Fibroblast of upper back skin (primary cell): ENCODE data around the gene OBSCN.

Source experiments
- DNase-seq: peaks from one replicate; pipeline ENCODE4 v3.0.0-alpha.2; 2013

The OBSCN gene

DNA sequence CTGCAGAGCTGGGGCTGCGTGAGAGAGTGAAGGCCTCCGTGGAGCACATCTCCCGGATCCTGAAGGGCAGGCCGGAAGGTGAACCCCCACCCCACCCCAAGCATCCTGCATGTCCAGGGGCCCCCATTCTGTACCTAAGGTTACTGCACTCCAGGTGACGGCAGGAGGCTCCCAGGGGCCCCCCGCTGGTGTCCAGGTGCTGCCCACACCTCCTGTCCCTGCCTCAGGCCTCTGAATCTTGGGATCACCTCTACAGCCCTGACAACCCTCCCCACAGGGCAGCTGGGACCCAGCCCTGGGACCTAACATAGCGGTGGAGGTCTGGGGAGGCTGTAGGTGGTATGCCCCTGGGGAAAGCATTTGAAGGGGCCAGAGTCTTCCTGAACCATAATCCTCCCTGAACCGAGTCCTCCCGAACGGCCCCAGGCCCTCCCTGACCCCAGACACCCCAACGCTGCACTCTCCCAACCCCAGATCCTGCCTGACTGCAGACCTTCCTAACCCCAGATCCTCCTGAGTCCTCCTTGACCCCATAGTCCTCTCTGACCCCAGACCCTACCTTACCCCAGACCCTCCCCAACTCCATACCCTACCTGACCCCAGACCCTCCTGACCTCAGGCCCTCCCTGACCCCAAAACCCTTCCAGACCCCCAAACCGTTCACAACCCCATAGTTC lies 165.3 kb downstream of the OBSCN start:
- DNase-seq, result no peak

DNA sequence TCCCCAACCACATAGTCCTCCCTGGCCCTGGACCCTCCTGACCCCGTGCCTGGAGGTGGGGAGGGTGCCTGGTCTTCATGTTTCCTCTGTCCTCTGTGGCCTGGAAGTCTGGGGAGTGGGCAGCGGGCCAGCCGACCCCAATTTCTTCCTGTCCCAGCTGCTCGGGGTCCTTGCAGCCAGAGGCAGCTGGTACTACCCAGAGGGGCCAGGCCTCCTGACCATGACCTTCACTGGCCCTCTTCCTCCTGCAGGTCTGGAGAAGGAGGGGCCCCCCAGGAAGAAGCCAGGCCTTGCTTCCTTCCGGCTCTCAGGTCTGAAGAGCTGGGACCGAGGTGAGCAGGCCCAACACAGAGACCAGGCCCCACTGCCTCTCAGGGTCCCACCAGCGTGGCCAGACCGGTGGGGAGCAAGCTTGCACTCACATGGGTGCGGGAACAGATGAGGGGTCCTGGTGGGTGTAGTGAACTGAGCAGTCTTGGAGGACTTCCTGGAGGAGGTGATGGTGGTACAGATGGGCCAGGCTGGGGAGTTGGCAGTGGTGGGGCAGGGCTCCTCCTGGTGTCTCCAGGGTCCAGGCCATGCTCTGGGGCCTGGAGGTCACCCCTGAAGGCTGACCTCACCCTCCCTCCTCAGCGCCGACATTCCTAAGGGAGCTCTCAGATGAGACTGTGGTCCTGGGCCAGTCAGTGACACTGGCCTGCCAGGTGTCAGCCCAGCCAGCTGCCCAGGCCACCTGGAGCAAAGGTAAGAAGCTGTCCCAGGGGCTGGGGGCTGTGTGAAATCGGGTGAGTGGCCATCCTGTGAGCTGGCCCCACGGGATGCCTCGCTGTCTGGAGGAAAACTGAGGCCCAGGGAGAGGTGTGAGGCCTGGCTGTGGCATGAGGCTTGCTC lies 166.1 kb downstream of the OBSCN start:
- no peak for DNase-seq

DNA sequence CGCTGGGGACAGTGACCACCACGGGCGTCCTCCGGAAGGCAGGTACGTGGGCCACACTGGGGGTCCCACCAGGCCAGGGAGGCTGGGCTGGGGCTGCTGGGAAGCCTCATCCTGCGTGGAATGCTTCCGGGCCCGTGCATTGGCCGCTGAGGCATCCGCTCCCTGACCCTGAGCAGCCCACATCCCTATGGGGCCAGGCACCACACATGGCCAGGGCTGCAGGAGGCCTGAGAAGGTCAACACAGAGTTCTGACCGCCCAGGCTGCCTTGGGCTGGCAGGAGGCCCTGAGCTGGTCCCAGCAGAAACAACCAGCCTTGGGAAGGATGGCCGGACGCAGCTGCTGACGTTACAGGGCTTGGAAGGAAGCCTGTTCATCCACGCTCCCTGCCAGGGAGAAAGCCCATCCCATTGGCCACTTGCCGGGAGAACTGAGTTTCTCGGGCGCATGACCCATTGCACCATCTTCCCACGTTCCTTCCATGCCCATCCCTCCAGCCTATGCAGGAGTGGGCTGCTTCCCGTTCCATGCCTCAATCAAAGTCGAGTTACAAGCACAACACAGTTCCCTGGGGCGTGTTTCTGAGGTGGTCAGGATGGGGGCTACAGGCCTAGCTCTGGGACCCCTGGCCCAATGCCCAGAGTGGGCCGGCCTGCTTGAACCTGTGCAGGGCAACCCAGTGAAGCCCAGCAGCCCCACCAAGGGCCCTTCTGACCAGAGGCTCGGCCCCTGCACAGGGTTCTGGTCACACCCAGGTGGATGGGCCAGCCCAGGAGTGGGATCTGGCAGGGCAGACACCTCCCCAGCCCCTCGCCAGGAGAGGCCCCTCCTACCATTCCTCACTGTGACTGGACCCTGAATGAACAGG lies 167.1 kb downstream of the OBSCN start:
- peak; percentile 61 for DNase-seq

DNA sequence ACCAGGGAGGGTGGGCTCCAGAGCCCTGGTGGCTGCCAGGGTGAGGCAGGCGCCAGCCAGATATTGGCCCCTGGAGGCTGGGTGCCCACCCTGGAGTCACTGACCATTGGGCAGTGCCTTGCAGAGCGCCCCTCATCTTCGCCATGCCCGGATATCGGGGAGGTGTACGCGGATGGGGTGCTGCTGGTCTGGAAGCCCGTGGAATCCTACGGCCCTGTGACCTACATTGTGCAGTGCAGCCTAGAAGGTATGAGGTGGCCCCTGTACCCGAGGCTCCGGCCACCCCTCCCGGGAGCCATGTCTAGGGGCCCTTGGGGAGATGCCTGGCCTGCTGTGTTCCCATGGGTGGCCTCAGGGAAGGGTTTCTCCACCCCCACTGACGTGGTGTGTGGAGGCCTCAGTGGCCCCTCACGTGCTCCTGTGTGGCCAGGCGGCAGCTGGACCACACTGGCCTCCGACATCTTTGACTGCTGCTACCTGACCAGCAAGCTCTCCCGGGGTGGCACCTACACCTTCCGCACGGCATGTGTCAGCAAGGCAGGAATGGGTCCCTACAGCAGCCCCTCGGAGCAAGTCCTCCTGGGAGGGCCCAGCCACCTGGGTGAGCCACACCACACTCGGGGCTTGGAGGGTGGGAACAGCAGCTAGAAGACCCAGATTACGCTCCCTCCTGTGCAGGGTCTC lies 167.9 kb downstream of the OBSCN start:
- DNase-seq, result no peak

DNA sequence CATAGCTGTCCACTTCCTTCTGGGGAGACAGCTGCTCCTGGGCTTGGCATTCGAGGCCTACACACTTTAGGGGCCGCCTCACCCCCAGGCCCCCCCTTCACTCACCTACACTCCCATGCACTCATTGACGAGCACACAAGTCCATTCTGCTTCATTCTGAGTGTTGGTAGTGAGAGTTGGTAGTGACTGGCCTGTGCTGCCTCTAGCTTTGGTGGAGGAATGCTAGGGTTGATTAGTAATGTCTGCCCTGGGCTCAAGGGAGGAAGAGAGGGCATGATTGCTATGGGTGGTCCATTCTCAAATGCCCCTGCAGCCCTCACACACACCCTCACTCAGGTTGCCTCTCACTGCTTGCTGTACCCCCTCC lies 168.4 kb downstream of the OBSCN start:
- no peak for DNase-seq

DNA sequence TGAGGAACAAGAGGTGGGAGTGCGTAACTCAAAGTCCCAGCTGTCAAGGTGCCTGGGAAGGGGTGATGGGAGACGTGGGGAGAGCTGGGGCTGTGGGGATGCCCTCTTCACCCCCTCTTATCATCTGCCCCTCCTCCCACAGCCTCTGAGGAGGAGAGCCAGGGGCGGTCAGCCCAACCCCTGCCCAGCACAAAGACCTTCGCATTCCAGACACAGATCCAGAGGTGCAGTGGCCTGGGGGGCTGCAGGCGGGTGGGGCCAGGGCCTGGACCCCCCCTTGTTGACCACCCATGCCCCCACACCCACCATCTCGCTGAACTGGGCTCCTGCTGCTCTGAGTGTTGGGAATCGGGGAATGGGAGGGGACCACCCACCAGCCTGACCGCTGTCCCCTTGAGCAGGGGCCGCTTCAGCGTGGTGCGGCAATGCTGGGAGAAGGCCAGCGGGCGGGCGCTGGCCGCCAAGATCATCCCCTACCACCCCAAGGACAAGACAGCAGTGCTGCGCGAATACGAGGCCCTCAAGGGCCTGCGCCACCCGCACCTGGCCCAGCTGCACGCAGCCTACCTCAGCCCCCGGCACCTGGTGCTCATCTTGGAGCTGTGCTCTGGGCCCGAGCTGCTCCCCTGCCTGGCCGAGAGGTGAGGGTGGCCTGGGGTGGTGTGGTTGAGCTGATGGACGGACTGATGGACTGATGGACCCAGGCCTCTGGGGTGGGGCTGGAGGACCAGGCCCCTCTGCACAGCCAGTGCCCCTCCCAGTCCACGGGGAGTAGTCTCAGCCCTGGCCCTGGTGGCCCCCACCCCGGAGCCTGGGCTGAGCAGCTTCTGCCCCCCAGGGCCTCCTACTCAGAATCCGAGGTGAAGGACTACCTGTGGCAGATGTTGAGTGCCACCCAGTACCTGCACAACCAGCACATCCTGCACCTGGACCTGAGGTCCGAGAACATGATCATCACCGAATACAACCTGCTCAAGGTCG lies 169.1 kb downstream of the OBSCN start:
- no peak for DNase-seq

DNA sequence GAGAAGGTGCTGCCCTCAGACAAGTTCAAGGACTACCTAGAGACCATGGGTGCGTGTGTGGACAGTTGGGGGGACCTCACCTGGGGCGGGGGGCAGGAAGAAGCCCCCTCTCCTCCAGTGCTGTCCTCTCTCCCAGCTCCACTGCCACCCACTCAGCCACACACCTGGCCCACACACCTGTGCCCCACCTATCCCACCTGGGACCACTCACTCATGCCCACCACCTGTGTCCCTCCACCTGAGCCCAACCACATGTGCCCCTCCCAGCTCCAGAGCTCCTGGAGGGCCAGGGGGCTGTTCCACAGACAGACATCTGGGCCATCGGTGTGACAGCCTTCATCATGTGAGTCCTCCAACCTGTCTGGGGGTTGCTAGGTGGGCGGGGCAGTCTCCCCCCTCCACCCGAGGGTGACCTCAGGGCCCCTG lies 169.8 kb downstream of the OBSCN start:
- DNase-seq, result no peak

DNA sequence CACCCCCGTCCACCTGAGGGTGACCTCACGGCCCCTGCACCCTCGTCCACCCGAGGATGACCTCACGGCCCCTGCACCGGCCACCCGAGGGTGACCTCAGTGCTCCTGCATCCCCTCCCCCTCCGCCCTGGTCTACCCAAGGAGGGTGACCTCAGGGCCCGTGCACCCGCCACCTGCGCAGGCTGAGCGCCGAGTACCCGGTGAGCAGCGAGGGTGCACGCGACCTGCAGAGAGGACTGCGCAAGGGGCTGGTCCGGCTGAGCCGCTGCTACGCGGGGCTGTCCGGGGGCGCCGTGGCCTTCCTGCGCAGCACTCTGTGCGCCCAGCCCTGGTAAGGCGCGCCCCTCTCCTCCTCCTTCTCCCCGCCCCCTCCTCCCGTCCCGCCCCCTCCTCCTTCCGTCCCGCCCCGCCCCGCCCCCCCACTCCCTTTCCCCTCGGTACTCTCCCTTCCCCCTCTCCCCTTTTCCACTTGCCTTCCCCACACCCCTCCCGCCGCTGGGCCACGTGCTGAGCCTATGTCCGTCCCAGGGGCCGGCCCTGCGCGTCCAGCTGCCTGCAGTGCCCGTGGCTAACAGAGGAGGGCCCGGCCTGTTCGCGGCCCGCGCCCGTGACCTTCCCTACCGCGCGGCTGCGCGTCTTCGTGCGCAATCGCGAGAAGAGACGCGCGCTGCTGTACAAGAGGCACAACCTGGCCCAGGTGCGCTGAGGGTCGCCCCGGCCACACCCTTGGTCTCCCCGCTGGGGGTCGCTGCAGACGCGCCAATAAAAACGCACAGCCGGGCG lies 170.4 kb downstream of the OBSCN start:
- peak; percentile 68 for DNase-seq

DNA sequence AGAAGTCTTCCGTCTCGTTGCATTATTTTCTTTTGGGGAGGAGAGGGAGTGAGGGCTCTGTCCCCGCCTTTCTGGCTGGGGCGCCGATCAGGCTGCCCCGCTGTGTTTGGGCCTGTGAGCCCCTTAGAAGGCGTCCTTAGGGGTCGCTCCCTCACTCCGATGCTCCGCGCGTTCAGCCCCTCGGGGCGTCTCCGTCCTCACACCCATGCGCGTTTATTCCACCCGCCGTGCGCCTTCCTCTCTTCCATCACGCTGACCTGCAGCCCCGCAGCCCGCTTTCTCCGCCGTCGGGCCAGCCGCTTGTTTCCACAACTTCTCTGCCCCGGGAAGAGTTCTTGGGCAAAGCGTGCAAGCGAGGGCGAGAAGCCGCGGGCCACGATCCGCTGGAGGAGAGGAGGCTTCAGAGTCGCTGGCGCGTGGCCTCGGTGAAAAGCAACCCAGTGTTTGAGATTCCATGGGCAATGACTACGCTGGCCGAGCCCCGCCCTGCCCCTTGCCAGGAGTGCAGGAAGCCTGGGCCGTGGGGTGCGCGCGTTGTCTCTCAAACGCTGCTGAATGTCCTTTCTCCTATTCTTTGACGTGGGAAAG lies 171.1 kb downstream of the OBSCN start:
- no peak for DNase-seq

DNA sequence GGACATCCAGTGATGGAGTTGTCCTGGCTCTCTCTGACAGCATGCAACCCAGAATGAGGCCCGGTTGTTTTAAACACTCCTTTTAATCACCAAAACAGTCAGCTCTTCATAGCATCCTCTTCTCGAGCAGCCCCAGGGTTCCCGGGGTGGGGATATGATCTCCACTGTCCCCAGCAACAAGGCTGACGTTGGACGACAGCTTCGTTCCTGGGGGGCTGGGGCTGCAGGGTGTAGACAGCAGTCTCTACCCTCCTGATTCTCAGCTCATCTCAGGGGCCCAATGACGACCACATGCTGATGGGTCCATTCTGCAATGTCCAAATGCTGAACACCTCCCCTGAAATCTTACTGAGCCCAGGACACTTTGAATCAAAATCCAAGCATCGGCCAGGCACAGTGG lies 171.8 kb downstream of the OBSCN start:
- DNase-seq, result no peak

DNA sequence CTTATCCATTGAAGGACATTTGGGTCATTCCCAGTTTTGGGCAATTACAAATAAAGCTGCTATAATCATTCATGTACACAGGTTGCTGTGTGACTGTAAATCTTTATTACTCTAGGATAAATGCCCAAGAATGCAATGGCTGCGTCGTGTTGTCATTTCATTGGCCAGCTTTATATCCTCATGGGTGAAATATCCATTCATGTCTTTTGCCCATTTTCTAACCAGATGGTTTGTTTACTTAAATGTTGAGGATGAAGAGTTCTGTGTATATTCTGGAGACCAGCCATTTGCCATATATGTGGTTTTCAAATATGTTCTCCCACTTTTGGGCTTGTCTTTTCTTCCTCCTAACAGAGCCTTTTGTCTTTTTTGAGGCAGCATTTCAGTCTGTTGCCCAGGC lies 173.5 kb downstream of the OBSCN start:
- DNase-seq, result no peak

DNA sequence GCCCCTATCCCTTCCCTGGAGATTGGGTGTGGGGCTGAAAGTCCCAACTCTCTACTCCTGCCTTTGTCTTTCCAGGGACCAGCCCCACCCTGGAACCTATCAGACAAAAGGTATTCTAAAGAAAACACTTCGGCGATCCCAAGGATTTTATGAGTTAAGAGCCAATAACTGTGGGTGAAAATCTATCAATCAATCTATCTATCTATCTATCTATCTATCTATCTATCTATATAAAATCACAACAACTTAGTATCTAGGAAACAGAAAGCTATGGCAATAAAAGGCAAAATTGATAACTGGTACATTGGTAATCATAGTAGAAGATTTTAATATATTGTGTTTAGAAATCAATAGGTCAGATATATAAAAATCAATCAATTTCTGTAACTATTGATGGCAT lies 175.9 kb downstream of the OBSCN start:
- DNase-seq, result no peak

DNA sequence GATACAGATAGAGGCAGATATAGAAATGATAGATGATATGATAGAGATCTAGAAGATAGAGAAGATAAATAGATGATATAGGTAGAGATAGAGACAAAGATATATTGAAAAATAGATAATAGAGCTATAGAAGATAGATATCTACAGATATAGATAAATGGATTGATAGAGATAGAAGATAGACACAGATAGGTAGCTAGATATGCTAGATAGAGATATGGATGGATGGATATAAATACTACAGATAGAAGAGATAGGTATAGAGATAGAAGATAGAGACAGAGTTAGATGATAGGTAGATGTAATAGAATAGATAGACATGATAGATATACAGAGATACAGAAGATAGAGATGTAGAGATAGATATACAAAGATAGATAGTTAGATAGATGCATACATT lies 177.4 kb downstream of the OBSCN start:
- DNase-seq, result no peak

DNA sequence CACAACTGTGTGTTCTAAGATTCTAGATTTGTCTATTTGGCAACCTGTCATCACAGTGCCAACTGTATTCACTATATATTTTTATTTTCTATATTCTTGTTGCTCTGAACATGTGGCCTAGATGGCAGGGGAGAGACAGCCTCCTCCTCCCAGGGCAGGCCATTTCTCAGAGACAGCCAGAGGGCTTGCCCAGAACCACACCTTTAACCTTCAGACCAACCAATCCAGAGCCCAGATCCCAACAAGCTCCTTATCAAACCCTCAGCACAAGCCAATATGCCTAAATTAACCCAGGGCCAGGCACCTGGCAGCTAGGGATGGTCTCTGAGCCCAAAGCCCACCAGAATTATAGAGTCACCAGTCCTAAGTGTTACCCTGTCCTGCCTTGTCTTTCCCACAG lies 179.5 kb downstream of the OBSCN start:
- no peak for DNase-seq

DNA sequence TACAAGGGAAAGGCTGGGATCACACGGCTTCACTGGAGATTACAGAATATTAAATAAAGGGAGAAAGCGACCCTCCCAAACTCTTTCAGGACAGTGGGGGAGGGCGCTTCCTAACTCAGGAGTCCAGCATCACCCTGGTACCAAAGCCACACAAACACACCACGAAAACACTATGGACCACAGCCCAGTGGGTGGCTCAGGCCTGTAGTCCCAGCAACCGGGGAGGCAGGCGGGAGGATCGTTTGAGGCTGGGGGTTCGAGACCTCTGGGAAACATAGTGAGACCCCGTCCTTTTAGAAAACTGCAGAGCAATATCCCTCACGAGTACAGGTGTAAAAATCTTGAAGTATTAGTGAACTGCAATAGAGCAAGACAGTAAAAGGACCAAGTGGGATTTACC lies 182.8 kb downstream of the OBSCN start:
- no peak for DNase-seq

DNA sequence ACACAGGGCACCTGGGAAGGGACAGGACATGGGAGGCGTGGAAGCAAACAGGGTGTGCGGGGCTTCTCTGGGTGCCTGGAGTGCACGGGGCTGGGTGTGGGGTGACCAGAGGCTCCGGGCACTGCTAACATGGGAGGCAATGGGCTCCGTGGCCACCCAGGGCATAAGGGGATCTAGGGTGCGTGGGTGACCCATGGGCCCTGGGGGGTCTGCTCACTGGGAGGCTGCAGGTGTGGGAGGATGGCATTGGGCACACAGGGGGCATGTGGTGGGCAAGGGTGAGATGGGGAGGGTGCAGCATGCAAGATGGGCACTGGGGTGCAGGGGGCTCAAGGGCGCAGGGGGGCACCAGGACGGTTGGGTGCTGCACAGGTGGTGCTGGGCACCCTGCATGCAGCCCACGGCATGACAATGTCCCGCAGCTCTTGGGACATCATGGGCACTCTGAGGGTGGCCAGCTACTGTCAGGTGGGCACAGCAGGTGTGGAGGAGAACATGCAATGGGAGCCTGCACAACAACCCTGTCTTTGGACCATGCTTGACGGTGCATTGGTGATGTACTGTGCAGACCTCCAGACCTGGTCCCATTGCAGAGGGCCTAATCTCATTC lies 183.7 kb downstream of the OBSCN start:
- no peak for DNase-seq

DNA sequence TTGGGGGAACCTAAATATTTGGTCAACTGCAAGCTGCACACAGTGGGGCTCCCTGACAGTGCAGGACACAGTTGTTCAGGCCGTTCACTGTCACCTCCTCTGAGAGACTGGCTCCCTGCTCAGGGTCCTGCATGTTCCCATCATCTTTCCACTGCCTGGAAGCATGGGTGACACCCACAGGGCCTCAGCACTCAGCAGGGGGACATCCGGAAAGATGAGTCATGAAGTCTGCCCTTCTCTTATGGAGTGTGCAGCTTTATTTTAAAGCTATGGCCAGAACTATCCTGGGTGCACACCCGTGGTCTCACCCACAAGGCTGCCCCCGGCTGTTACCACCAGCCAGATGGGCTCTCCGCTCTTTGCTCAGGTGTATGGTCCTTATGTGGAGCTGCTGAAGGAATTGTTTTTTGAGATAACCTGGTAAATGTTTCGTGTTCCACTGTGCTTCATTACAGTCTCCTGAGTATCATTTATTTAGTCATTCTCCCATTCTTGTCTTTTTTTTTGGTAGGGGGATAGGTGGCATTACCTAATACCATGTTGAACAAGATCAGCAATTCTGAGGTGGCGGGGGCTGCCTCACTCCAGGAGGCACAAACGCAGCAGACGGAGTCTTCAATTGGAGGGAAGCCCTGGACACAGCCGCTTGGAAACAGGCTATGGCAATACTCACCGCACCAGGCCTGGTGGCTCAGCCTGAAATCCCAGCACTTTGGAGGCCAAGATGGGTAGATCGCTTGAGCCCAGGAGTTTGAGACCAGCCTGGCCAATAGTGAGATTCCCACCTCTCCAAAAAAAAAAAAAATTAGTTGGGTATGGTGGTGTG lies 184.5 kb downstream of the OBSCN start:
- peak; percentile 24 for DNase-seq

DNA sequence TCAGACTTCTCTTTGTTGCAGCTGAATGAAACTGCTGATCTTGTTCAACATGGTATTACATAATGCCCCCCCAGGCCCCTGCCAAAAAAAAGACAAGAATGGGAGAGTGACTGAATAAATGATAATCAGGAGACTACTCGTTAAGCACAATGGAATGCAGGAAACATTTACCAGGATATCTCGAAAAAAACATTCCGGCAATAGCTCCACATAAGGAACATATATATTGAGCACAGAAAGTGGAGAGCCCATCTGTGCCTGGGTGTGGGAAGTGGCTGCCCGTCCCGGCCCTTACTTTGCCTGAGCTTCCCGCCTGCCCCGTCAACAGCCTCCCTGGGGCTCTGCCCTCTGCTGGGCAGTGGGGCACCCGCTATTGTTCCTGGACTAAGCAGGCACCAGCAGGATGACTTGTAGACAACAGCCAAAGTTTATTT lies 185.4 kb downstream of the OBSCN start:
- DNase-seq, result peak; percentile 66
